GM13976 (cell line): ENCODE results near the gene RBFOX2.

ENCODE experiments used
- DNase-seq: peaks from one replicate; pipeline ENCODE4 v3.0.0; 2012; ENCODE audit warnings: low spot score
- CTCF ChIP-seq: IDR thresholded peaks from 2 replicates; pipeline ENCODE4 v1.5.1; 2012; ENCODE audit warnings: borderline replicate concordance, mild to moderate bottlenecking; ENCODE audit not compliant: insufficient read depth; ENCODE audit errors: extremely low read depth, missing control alignments, control extremely low read depth
- in situ Hi-C: fragments of 300-500 bp; cut with MboI; formaldehyde crosslinking; loops from one replicate; pipeline ENCODE4 v1.12.0; 2022; ENCODE audit warnings: low sequenced_read_pairs, mixed read lengths, inconsistent platforms; ENCODE audit not compliant: unreplicated experiment

The RBFOX2 gene

GRCh38 chr22:35752006-35752862 is 276.4 kb downstream of the RBFOX2 start:
- in situ Hi-C loops, result no loop called here
- no peak for DNase-seq
- no peak for TF ChIP-seq CTCF

DNA sequence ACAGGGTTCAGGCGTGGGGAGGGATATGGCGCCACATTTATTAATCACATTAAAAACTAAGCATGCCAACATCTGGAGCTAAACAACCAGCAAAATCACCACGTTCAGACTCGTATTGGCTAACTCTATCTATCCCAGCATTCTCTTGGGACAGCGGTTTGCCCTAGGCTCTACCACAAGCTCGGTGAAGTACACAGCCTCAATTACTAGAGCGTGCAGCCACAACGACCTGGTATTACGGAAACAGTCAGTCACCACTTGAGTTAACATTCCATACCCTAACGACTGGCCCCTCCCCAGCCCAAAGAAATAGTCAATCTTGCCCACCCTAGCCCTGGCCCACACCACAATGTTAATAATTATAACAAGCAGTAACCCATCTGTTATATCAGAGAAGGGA is 278.8 kb downstream of the RBFOX2 start:
- in situ Hi-C loops, result no loop called here
- TF ChIP-seq CTCF, result no peak
- DNase-seq, result no peak

DNA sequence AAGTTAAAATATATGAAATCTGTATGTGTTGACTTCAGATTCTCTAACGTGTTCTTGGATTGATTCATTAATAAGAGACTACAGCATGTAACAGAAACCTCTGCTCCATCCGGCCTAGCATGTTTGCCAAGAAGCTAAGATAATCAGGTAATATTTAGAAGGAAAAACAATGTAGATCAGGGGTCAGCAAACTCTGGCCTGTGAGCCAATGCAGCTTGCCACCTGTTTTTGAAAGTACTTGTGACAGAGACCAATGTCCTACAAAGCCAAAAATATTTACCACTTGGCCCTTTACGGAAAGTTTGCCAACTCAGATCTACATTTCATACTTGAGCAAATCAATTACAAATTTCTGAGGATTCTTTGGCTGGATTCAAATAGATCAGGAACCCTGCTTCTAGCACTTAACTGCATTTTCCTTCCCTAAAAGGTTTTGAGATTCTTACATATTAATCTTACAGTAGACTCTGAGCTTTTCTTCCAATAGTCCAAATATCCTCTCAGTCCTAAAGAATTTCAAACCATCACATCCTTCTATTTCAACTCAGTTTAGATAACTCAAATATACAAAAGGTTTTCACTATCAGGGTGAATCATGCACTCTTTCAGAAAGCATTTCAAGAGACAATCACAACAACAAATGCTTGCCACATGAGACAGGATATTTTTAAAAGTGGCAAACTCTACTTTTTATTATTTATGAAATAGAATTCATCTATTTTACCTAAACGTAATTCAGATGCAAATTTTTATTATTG is 281.5 kb downstream of the RBFOX2 start:
- in situ Hi-C loops, result no loop called here
- no peak for DNase-seq
- TF ChIP-seq CTCF, result no peak

GRCh38 chr22:35746248-35746647 is 282.4 kb downstream of the RBFOX2 start:
- in situ Hi-C loops, result no loop called here

GRCh38 chr22:35743326-35743860 is 285.2 kb downstream of the RBFOX2 start:
- TF ChIP-seq CTCF, result no peak
- no peak for DNase-seq
- in situ Hi-C loops, result no loop called here

More at GRCh38 chr22:35746248-35746647, 282.4 kb downstream of the RBFOX2 start:
- no peak for TF ChIP-seq CTCF
- no peak for DNase-seq

- TF ChIP-seq CTCF, result no peak
- in situ Hi-C loops, result no loop called here
- no peak for DNase-seq
Measured at GRCh38 chr22:35742342-35743100, 286.1 kb downstream of the RBFOX2 start.
